Thoracic aorta (tissue), 2 donors: ENCODE results near the gene USB1. TPM values are rescaled to one million over a fixed set of nuclear protein-coding genes. Genes with fewer than 3 reads are reported as not detected.

Experiments used
- ATAC-seq: fragments of 150-250 bp; one replicate; pipeline ENCODE4 v1.8.0; 2017; ENCODE audit warnings: low read depth; ENCODE audit not compliant: insufficient number of reproducible peaks, low FRiP score
- DNase-seq: peaks from one replicate; pipeline ENCODE4 v3.0.0-alpha.2; 2020; ENCODE audit warnings: low spot score
- H3K27ac ChIP-seq, 2 donors: fragments of 200-600 bp; sonication (generic); 1 replicate in 1 of 2; 2 replicates in 1 of 2; pipeline ENCODE4 v1.5.1; 2016; ENCODE audit warnings: mild to moderate bottlenecking in 2 of 2, moderate library complexity in 2 of 2
- H3K27me3 ChIP-seq: fragments of 200-600 bp; sonication (generic); replicated peaks from 2 replicates; pipeline ENCODE4 v1.6.0; 2016; ENCODE audit warnings: mild to moderate bottlenecking; ENCODE audit not compliant: insufficient read depth
- H3K36me3 ChIP-seq: fragments of 200-600 bp; sonication (generic); one replicate; pipeline ENCODE4 v1.5.1; 2016
- H3K4me1 ChIP-seq, 2 donors: fragments of 200-600 bp; sonication (generic); 1 replicate in 1 of 2; 2 replicates in 1 of 2; pipeline versions ENCODE4 v1.5.1 to v1.6.0; 2016; ENCODE audit warnings: low read depth in 2 of 2, mild to moderate bottlenecking in 1 of 2; ENCODE audit not compliant: control insufficient read depth in 1 of 2
- H3K4me3 ChIP-seq: fragments of 200-600 bp; sonication (generic); 2 replicates; pipeline ENCODE4 v1.5.1; 2016; ENCODE audit warnings: mild to moderate bottlenecking
- H3K9me3 ChIP-seq: fragments of 200-600 bp; sonication (generic); 2 replicates; pipeline ENCODE4 v1.5.1; 2016
- total RNA-seq, 2 donors: library from RNA; depleted of rRNA; stranded (reverse); fragments of >200 nt; gene quantifications; one replicate each; pipeline versions ENCODE4 v1.1.0 to v1.2.3, GENCODE V29; 2016
- TF ChIP-seq, protein P1 (sequence below): fragments of 200-600 bp; sonication (generic); IDR thresholded peaks from one replicate; pipeline ENCODE4 v1.5.1; 2019; ENCODE audit warnings: antibody characterized with exemption

Gene USB1
- total RNA-seq, 2 donors from 2014 or later: 55.9 to 90.3 TPM

DNA sequence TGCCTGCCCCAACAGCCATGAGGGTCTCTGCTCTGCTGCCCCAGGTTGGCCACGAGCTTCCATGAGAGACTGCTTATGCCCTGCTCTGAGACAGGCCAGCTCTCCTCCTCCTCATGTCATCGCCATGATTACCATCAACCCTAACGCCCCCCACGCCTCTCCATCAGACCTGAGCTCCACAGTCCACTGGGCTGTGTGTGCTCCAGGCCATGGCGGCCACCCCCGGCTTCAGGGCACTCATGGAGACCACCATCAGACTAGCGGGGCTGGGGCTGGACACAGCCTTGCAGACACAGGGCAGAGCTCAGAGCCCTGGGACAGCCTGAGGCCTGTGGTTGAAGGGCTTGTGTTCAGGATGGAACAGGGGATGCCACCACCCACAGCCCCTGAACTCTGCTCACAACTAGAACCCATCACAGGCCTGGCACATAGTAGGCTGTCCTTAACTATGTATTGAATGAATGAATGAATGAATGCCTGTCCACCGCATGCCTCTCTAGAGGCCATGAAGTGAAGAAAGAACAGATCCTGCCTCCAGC is 44.9 kb upstream of the USB1 start:
- Histone ChIP-seq H3K4me3 (no peak overlapping the region), H3K9me3 (no peaks in the 10 kb centered on the region), H3K27ac (no peak overlapping the region), H3K27me3 (no peaks in the 10 kb centered on the region), H3K36me3 (no peaks in the 10 kb centered on the region), H3K4me1 (no peaks in the 10 kb centered on the region)
- ATAC-seq (no peak), DNase-seq (no peak)
- TF ChIP-seq, protein P1, sequence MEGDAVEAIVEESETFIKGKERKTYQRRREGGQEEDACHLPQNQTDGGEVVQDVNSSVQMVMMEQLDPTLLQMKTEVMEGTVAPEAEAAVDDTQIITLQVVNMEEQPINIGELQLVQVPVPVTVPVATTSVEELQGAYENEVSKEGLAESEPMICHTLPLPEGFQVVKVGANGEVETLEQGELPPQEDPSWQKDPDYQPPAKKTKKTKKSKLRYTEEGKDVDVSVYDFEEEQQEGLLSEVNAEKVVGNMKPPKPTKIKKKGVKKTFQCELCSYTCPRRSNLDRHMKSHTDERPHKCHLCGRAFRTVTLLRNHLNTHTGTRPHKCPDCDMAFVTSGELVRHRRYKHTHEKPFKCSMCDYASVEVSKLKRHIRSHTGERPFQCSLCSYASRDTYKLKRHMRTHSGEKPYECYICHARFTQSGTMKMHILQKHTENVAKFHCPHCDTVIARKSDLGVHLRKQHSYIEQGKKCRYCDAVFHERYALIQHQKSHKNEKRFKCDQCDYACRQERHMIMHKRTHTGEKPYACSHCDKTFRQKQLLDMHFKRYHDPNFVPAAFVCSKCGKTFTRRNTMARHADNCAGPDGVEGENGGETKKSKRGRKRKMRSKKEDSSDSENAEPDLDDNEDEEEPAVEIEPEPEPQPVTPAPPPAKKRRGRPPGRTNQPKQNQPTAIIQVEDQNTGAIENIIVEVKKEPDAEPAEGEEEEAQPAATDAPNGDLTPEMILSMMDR: no peak

DNA sequence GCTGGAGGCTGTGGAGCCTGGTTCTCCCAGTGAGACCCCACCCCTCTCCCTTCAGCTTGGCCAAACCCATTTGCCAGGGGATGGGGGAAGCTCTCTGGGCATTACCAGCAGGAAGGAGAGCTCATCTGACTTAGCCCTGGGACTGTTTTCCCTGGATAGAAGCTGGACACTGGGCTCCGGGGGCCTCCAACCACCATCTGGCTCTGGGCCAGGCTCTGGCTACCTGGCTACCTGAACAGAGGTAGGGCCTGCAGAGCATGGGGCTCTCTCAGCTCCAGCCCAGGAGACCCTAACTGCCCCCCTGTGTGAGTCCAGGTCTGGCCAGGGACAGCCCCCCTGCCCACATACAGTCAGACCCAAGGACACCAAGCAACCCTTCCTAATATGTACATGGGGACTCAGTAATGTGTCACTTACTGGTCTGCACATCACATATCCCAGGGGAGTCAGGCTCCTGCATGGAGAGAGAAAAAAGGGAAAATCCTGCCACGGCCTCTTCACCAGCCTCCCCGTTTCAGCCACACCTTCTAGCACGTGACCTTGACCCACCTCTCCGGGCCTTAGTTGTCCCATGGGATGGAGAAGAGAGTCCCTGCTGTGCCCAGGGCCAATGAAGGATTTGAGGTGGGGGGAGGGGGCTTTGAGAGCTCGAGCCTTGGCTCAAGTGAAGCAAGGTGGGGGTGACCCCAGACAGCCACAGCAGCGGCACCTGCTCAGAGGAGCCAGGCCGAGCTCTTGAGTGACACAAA is 44.1 kb upstream of the USB1 start:
- no peak for DNase-seq

DNA sequence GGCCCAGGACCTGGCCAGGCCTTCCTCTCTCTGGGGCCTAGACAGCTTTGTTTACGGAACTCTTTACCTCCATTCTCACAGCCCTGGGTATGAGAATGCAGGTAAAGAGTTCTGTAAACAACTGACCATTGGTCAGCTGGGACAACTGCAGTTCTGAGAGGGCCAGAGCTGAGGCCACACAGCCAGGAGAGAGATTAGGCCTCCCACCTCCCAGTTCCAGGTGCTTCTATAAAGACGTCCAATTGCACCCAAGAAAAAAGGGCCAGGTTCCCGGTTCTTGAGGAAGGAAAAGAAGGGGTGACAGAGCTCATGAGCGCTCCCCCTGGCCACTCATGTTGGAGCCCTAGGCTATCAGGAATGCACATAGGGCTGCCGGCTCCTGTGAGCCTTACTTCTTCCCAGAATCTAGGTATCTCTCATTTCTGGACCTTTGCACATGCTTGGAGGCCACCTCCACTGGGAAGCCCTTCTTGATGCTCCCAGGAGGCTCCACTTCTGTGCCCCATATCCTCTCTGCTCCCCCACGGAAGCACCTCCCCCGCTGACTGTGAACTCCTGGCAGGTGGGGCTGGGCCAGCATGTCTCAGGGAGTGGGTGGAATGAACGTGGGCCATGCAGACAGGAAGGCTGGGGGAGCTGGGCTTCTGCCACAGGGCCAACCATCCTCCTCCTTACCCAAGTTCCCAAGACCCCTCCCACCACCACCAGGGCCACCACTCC is 43.4 kb upstream of the USB1 start:
- TF ChIP-seq, protein P1: no peak
- Histone ChIP-seq H3K27ac (no peak overlapping the region), H3K9me3 (no peaks in the 10 kb centered on the region), H3K4me3 (no peak overlapping the region), H3K4me1 (no peaks in the 10 kb centered on the region), H3K36me3 (no peaks in the 10 kb centered on the region), H3K27me3 (no peaks in the 10 kb centered on the region)
- DNase-seq: no peak
- ATAC-seq: no peak

More for the DNA sequence above, 44.1 kb upstream of the USB1 start:
- Histone ChIP-seq H3K4me1 (no peaks in the 10 kb centered on the region), H3K27me3 (no peaks in the 10 kb centered on the region), H3K36me3 (no peaks in the 10 kb centered on the region), H3K4me3 (no peak overlapping the region), H3K27ac (no peak overlapping the region), H3K9me3 (no peaks in the 10 kb centered on the region)
- no peak for ATAC-seq
- TF ChIP-seq, protein P1: no peak

DNA sequence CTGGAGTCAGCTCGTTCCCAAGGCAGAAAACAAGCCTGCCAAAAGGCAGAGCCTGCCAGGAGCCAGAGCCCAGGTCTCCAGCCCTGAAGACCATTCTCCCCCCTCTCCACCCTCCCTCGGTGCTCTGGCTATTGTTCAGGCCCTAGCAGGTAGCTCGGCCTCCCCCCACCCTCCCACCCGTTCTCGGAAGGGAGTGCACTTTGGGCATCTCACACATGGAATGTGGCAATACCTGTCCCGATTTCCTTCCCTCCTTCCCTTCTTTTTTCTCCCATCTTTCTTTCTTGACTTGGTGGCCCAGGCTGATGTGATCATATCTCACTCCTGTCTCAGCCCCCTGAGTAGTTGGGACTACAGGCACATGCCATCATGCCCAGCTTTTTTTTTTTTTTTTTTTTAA is 42.7 kb upstream of the USB1 start:
- ATAC-seq (no peak), DNase-seq (no peak)
- H3K27me3 ChIP-seq: no peaks in the 10 kb centered on the region
- no peak overlapping the region for H3K27ac ChIP-seq
- H3K9me3 ChIP-seq: no peaks in the 10 kb centered on the region
- no peaks in the 10 kb centered on the region for H3K36me3 ChIP-seq
- TF ChIP-seq, protein P1: no peak
- H3K4me3 ChIP-seq: no peak overlapping the region
- H3K4me1 ChIP-seq: no peaks in the 10 kb centered on the region

DNA sequence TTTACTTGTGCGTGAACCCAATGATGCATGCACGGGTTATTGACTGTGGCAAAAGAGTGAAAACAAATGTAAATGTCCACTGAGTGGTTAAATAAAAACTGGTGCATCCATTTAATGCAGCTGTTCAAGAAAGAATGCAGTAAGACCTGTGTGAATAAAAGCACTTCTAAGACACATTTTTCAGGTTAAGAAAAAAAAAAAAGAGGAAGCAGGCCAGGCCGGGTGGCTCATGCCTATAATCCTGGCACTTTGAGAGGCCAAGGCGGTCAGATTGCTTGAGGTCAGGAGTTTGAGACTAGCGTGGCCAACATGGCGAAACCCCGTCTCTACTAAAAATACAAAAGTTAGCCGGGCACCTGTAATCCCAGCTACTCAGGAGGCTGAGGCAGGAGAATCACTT is 42.1 kb upstream of the USB1 start:
- H3K9me3 ChIP-seq: no peaks in the 10 kb centered on the region
- H3K4me1 ChIP-seq: no peaks in the 10 kb centered on the region
- H3K36me3 ChIP-seq: no peaks in the 10 kb centered on the region
- H3K27ac ChIP-seq: no peak overlapping the region
- H3K27me3 ChIP-seq: no peaks in the 10 kb centered on the region
- DNase-seq (no peak), ATAC-seq (no peak)
- H3K4me3 ChIP-seq: no peak overlapping the region
- TF ChIP-seq, protein P1: no peak
